Astrocyte (in vitro differentiated cells and primary cell): ENCODE results near the gene MED9. TPM values are rescaled to one million over a fixed set of nuclear protein-coding genes. Genes with fewer than 3 reads are reported as not detected.
A peak's percentile ranks its signal among the peaks of the same experiment; 100 is the strongest.

Experiments used
- DNase-seq: peaks from one replicate; pipeline ENCODE4 v3.0.0-alpha.2; 2010; ENCODE audit warnings: low read depth
- FAIRE-seq: peaks from 2 replicates; lab custom pipeline; 2011; peaks lifted over from hg19 to GRCh38; lab: Jason Lieb, UNC
- H2AFZ ChIP-seq: 2 replicates; pipeline ENCODE4 v1.6.0; 2012; ENCODE audit warnings: low read depth, low read length, inconsistent platforms
- H3K27ac ChIP-seq: 2 replicates; pipeline ENCODE4 v1.5.1; 2011; ENCODE audit warnings: low read depth, low read length, inconsistent platforms
- H3K27me3 ChIP-seq: 2 replicates; pipeline ENCODE4 v1.6.0; 2011; ENCODE audit warnings: low read length, inconsistent platforms; ENCODE audit not compliant: insufficient read depth
- H3K36me3 ChIP-seq: 2 replicates; pipeline ENCODE4 v1.5.1; 2011; ENCODE audit warnings: low read length, inconsistent platforms; ENCODE audit not compliant: insufficient read depth
- H3K4me1 ChIP-seq: 2 replicates; pipeline ENCODE4 v1.5.1; 2011; ENCODE audit warnings: low read length, inconsistent platforms; ENCODE audit not compliant: insufficient read depth
- H3K4me2 ChIP-seq: 2 replicates; pipeline ENCODE4 v1.6.0; 2012; ENCODE audit warnings: low read length, inconsistent platforms
- H3K4me3 ChIP-seq: 2 replicates; pipeline ENCODE4 v1.5.1; 2011; ENCODE audit warnings: low read depth, mild to moderate bottlenecking, low read length, inconsistent platforms; ENCODE audit not compliant: insufficient read depth
- H3K79me2 ChIP-seq: 2 replicates; pipeline ENCODE4 v1.6.0; 2012; ENCODE audit warnings: mild to moderate bottlenecking, low read length, inconsistent platforms; ENCODE audit not compliant: insufficient read depth
- H3K9ac ChIP-seq: 2 replicates; pipeline ENCODE4 v1.6.0; 2012; ENCODE audit warnings: mild to moderate bottlenecking, low read length, inconsistent platforms
- H3K9me3 ChIP-seq: 2 replicates; pipeline ENCODE4 v1.5.1; 2012; ENCODE audit warnings: low read depth, mild to moderate bottlenecking, low read length, inconsistent platforms; ENCODE audit not compliant: insufficient read depth
- H4K20me1 ChIP-seq: 2 replicates; pipeline ENCODE4 v1.6.0; 2012; ENCODE audit warnings: low read length, inconsistent platforms; ENCODE audit not compliant: insufficient read depth
- H3K27ac Mint-ChIP-seq: one replicate; pipeline ENCODE4 v1.8.0; 2021; ENCODE audit warnings: mild to moderate bottlenecking, mixed read lengths; ENCODE audit not compliant: unreplicated experiment
- H3K27me3 Mint-ChIP-seq: one replicate; pipeline ENCODE4 v1.8.0; 2021; ENCODE audit warnings: low read depth, mixed read lengths; ENCODE audit not compliant: unreplicated experiment
- H3K36me3 Mint-ChIP-seq: one replicate; pipeline ENCODE4 v1.8.0; 2021; ENCODE audit warnings: low read depth, mixed read lengths; ENCODE audit not compliant: unreplicated experiment
- H3K4me1 Mint-ChIP-seq: one replicate; pipeline ENCODE4 v1.8.0; 2021; ENCODE audit warnings: low read depth, mixed read lengths; ENCODE audit not compliant: unreplicated experiment
- H3K4me3 Mint-ChIP-seq: one replicate; pipeline ENCODE4 v1.8.0; 2021; ENCODE audit warnings: mild to moderate bottlenecking, moderate library complexity, mixed read lengths; ENCODE audit not compliant: unreplicated experiment
- H3K9me3 Mint-ChIP-seq: one replicate; pipeline ENCODE4 v1.8.0; 2021; ENCODE audit warnings: mild to moderate bottlenecking, mixed read lengths; ENCODE audit not compliant: unreplicated experiment
- EZH2 ChIP-seq: IDR thresholded peaks from 2 replicates; pipeline ENCODE4 v1.6.1; 2012; ENCODE audit warnings: mild to moderate bottlenecking, low read length, inconsistent platforms; ENCODE audit not compliant: insufficient read depth
- total RNA-seq: library from RNA; stranded (reverse); gene quantifications from 2 replicates; pipeline ENCODE4 v1.2.1, GENCODE V29; 2021
- TF ChIP-seq, protein P1 (sequence below): IDR thresholded peaks from 2 replicates; pipeline ENCODE4 v1.5.1; 2011; ENCODE audit warnings: low read depth, mild to moderate bottlenecking, inconsistent platforms, low read length, moderate library complexity; ENCODE audit not compliant: insufficient read depth

MED9 gene
- total RNA-seq, 1 donor from 2014 or later: 9.4 TPM

DNA sequence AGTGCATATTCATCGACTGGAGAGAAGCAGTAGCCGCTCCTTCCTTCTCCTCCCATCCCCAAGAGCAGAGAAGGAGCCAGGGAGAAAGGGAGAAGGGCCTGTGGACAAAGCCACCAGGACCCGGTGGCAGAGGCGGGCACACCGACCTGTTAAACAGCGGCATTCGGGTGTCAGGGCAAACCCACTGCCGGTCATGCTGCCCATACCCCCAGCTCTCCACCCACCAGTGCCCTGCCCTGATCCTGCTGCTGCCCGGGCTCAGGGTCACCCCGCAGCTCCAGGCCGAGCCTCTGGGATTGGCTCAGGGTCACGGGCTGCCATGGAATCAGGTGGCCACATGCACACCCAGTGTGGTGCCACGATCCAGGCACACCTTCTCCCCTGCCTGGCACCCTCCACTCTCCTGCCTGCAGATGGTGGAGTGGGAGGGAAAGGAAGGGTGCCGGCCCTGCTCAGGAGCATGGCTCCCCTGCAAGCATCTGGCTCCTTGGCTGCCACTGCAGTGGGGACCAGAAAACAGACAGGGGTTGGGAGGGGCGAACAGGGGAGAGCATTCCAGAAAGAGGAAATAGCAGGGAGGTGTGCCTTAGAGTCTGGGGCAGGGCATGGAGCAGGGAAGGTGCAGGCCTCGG lies 37.7 kb downstream of the MED9 start:
- Histone ChIP-seq H3K4me2 (no peak overlapping the region), H3K27ac (no peak overlapping the region), H4K20me1 (peaks cover 69% of the 10 kb centered on the region), H3K4me3 (no peak overlapping the region), H3K79me2 (no peaks in the 10 kb centered on the region), H3K27me3 (no peaks in the 10 kb centered on the region), H3K9me3 (no peaks in the 10 kb centered on the region), H3K36me3 (no peaks in the 10 kb centered on the region), H3K4me1 (peaks cover 29% of the 10 kb centered on the region), H3K9ac (no peak overlapping the region), H2AFZ (no peak overlapping the region)
- DNase-seq (no peak), FAIRE-seq (no peak)
- Mint-ChIP-seq H3K9me3 (no peaks in the 10 kb centered on the region), H3K36me3 (peaks cover 5% of the 10 kb centered on the region), H3K4me3 (no peak overlapping the region), H3K4me1 (peaks cover 21% of the 10 kb centered on the region), H3K27ac (no peak overlapping the region), H3K27me3 (peaks cover 20% of the 10 kb centered on the region)
- TF ChIP-seq, protein P1, sequence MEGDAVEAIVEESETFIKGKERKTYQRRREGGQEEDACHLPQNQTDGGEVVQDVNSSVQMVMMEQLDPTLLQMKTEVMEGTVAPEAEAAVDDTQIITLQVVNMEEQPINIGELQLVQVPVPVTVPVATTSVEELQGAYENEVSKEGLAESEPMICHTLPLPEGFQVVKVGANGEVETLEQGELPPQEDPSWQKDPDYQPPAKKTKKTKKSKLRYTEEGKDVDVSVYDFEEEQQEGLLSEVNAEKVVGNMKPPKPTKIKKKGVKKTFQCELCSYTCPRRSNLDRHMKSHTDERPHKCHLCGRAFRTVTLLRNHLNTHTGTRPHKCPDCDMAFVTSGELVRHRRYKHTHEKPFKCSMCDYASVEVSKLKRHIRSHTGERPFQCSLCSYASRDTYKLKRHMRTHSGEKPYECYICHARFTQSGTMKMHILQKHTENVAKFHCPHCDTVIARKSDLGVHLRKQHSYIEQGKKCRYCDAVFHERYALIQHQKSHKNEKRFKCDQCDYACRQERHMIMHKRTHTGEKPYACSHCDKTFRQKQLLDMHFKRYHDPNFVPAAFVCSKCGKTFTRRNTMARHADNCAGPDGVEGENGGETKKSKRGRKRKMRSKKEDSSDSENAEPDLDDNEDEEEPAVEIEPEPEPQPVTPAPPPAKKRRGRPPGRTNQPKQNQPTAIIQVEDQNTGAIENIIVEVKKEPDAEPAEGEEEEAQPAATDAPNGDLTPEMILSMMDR: no peak
- TF ChIP-seq EZH2: no peak

DNA sequence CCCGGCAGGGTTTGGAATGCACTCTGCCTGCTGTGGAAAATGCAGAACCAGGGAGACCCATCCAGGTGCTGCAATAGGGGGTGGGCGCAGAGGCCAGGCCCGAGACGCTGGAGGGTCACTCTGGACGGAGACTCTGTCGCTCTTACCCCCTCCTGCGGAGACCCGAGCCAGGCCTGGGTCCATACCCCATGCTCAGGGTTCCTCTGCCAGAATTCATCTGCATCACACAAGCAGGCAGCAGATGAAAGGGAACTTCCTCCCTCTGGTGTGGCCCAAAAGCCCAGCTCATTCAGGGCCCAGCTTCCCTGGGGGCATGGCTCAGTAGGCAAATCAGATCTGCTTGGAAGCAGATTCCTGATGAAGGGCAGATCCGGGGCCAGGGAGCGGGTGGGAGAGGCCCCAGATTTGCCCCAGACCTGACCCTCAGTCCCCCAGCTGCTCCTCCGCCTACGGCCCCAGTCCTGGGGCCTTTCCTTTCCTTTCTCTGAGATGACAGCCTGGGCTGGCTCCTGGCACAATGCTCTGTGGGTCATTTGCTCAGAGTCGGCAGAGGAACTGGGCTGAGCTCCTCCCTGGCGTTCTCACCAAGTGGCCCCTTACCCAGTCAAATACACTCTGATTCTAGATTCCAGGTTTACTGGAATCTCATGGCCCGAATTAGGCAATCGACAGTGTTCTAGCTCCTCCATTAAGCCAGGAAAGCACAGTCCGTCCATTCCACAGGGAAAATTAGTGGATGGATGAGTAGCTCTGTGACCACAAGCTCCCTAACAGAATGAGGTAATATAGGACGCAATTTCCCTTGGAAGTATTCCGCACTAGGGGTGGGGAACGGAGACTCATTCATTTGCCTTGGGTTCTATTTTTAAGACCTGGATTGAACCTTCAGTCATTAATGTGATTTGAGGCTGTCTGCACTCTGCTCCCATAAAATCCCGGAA lies 38.5 kb downstream of the MED9 start:
- DNase-seq: peak; percentile 94

More for the DNA sequence above, 38.5 kb downstream of the MED9 start:
- Histone ChIP-seq H3K4me1 (peaks cover 29% of the 10 kb centered on the region), H3K4me2 (peak overlapping the region; percentile 43), H3K27me3 (no peaks in the 10 kb centered on the region), H4K20me1 (peaks cover 62% of the 10 kb centered on the region), H3K4me3 (no peak overlapping the region), H3K79me2 (no peaks in the 10 kb centered on the region), H3K27ac (peak overlapping the region; percentile 76), H3K9ac (peak overlapping the region; percentile 56), H2AFZ (no peak overlapping the region), H3K9me3 (no peaks in the 10 kb centered on the region), H3K36me3 (no peaks in the 10 kb centered on the region)
- peaks cover 18% of the 10 kb centered on the region for H3K27me3 Mint-ChIP-seq
- H3K36me3 Mint-ChIP-seq: peaks cover 3% of the 10 kb centered on the region
- TF ChIP-seq, protein P1: no peak
- no peak for TF ChIP-seq EZH2
- H3K27ac Mint-ChIP-seq: no peak overlapping the region
- peaks cover 21% of the 10 kb centered on the region for H3K4me1 Mint-ChIP-seq
- H3K9me3 Mint-ChIP-seq: no peaks in the 10 kb centered on the region
- no peak overlapping the region for H3K4me3 Mint-ChIP-seq
- FAIRE-seq: no peak
